Activated T-helper 1 cell treated with anti-CD3 and anti-CD28 coated beads, Interleukin-12 subunit alpha, Interleukin-12 subunit beta, Interleukin-2, Interleukin-4 antibody, amounts not matched to agents 30 ng/mL and 10 ng/mL and 1 ng/mL, durations not matched to agents 14 hours and 24 hours and 36 hours (primary cell): ENCODE results near the gene JAZF1. TPM values are rescaled to one million over a fixed set of nuclear protein-coding genes. Genes with fewer than 3 reads are reported as not detected.

Experiments used
- DNase-seq: peaks from one replicate; pipeline ENCODE4 v3.0.0; 2021; ENCODE audit warnings: low spot score
- H3K27ac Mint-ChIP-seq: one replicate; pipeline ENCODE4 v1.8.0; 2021; ENCODE audit warnings: mild to moderate bottlenecking, mixed read lengths
- H3K27me3 Mint-ChIP-seq: one replicate; pipeline ENCODE4 v1.8.0; 2022; ENCODE audit warnings: mild to moderate bottlenecking, moderate library complexity, mixed read lengths; ENCODE audit not compliant: insufficient read depth
- H3K36me3 Mint-ChIP-seq: one replicate; pipeline ENCODE4 v1.8.0; 2021; ENCODE audit warnings: low read depth, mixed read lengths
- H3K4me1 Mint-ChIP-seq: one replicate; pipeline ENCODE4 v1.8.0; 2021; ENCODE audit warnings: low read depth, mixed read lengths
- H3K4me3 Mint-ChIP-seq: one replicate; pipeline ENCODE4 v1.8.0; 2021; ENCODE audit warnings: mild to moderate bottlenecking, moderate library complexity, mixed read lengths
- H3K9me3 Mint-ChIP-seq: one replicate; pipeline ENCODE4 v1.8.0; 2021; ENCODE audit warnings: mixed read lengths
- intact Hi-C: fragments of 100-400 bp; cut with micrococcal nuclease; formaldehyde crosslinking; loops from one replicate; pipeline ENCODE4 v1.15.1; 2024
- total RNA-seq: library from RNA; stranded (reverse); gene quantifications from 2 replicates; pipeline ENCODE4 v1.2.3, GENCODE V29; 2022

Gene JAZF1
- total RNA-seq, 1 donor from 2014 or later: 9.8 TPM

DNA sequence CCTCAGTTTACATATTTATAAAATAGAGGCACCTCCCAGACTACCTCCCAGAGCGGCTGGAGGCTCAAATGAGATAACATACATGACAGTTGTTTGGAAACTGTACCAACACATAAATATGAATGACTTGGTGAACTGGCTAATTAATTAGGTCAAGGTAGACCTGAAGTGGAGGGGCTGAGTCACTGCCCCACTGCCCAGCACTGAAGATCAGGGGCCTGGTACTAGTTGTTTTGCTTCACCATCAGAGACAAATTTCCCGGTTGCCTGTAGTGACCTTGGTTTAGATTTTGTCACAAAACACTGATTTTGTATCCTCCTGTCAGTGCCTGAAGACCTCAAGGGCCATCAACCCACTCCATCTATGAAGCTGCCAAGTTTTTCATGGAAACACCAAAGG lies 41.8 kb downstream of the JAZF1 start:
- H3K4me3 Mint-ChIP-seq: no peak overlapping the region
- peaks cover 1% of the 10 kb centered on the region for H3K36me3 Mint-ChIP-seq
- no peak for DNase-seq
- H3K27me3 Mint-ChIP-seq: peaks cover 2% of the 10 kb centered on the region
- no peaks in the 10 kb centered on the region for H3K9me3 Mint-ChIP-seq
- no peak overlapping the region for H3K27ac Mint-ChIP-seq
- no peaks in the 10 kb centered on the region for H3K4me1 Mint-ChIP-seq
- intact Hi-C loops: no loop called here

DNA sequence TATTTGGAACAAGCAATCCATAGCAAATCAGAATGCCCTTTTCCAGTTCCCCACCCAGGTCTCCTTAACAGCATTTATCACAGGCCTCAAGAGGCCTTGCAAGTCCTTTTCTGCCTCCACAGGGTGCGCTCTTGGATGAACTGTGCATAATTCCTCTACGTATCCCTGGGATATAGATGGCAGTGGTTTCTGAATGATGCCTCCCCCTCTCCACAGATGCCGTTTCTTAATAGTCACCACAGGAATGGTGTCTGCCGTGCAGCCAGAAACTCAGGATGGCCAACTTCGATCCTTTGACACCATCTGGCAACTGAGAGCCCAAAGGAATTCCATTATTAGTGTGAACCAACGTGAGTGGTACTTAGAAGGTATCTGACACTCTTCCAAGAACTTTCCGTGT lies 43.1 kb downstream of the JAZF1 start:
- Mint-ChIP-seq H3K4me1 (no peaks in the 10 kb centered on the region), H3K4me3 (no peak overlapping the region), H3K27me3 (peaks cover 2% of the 10 kb centered on the region), H3K9me3 (no peaks in the 10 kb centered on the region), H3K27ac (no peak overlapping the region), H3K36me3 (peaks cover 1% of the 10 kb centered on the region)
- intact Hi-C loops: no loop called here
- DNase-seq: no peak

DNA sequence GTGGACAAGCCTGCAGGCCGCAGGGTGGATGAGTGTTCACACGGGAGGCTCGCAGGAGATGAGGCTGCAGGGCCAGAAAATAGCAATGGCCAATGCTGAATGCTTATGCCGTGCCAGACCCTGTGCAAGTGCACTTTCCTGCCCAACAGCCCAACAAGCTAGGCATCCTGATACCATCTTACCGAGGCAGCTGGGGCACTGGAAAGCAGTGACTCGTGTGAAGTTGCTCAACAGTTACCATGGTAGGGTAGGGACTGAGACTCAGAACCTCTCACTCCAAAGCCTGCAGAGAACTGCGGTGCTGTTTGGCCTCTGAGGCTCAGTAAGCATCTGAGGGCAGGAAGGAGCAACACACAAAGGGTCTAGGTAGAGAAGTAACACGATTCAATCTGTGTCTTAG lies 43.7 kb downstream of the JAZF1 start:
- Mint-ChIP-seq H3K27me3 (peaks cover 2% of the 10 kb centered on the region), H3K27ac (no peak overlapping the region), H3K36me3 (peaks cover 1% of the 10 kb centered on the region), H3K9me3 (no peaks in the 10 kb centered on the region), H3K4me3 (no peak overlapping the region), H3K4me1 (no peaks in the 10 kb centered on the region)
- intact Hi-C loops: no loop called here
- DNase-seq: no peak

DNA sequence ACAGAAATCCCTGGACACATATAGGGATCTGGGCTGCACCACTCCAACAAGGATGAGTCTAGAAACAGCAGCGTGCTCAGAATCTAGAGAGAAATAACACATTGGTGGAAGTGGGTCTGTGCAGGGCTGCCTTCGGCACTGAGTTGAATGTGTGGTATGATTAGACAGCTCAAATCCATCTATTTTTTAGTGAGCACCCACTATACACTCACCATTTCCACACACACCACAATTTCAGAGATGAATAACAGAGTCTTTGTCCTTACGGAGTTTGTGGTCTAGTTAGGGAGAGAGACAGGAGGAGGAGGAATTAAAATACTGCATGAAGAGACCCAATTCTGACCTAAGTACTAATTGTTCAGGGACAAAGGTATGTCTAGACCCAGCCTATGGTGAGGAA lies 44.2 kb downstream of the JAZF1 start:
- DNase-seq: no peak
- intact Hi-C loops: no loop called here
- H3K27me3 Mint-ChIP-seq: peaks cover 2% of the 10 kb centered on the region
- H3K4me3 Mint-ChIP-seq: no peak overlapping the region
- no peaks in the 10 kb centered on the region for H3K4me1 Mint-ChIP-seq
- no peaks in the 10 kb centered on the region for H3K9me3 Mint-ChIP-seq
- no peak overlapping the region for H3K27ac Mint-ChIP-seq
- peaks cover 1% of the 10 kb centered on the region for H3K36me3 Mint-ChIP-seq

DNA sequence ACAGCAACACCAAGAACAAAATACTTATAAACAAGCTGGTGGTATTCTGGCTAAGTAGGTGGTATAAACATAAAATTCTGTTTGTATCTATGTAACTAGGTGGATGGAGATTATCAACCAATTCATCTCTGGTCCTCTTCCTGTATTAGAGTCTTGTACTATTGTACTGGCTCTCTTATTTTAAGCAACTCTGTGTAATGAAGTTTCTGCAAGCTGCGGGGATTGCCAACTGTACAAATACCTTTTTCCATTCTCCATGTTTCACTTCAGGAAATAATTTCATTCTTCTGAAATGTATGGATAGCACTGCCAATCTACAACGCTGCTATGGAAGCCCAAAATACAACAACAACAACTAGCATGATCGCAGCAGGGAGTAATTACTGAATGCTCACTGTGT lies 44.8 kb downstream of the JAZF1 start:
- Mint-ChIP-seq H3K9me3 (no peaks in the 10 kb centered on the region), H3K27me3 (peaks cover 2% of the 10 kb centered on the region), H3K4me1 (no peaks in the 10 kb centered on the region), H3K27ac (no peak overlapping the region), H3K36me3 (peaks cover 1% of the 10 kb centered on the region), H3K4me3 (no peak overlapping the region)
- intact Hi-C loops: no loop called here
- no peak for DNase-seq

DNA sequence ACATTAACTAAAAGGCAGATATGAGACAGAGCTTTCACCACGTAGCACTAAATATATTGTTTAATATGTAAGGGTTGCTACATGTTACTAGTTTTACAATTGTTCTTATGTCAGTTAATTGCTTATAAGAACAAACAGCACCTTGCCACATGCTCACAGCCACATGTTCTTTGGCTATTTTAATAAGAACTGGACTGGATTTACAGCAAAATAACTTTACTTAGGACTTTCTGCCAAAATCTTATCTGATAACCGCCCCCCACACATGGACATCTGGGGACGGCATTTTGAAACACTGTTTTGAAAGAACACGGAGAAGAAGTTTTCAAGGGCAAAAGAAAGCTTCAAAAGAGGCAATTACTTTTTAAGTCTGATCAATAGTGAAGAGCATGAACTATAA lies 45.3 kb downstream of the JAZF1 start:
- H3K9me3 Mint-ChIP-seq: no peaks in the 10 kb centered on the region
- intact Hi-C loops: no loop called here
- peaks cover 2% of the 10 kb centered on the region for H3K27me3 Mint-ChIP-seq
- no peak overlapping the region for H3K4me3 Mint-ChIP-seq
- H3K4me1 Mint-ChIP-seq: no peaks in the 10 kb centered on the region
- peaks cover 1% of the 10 kb centered on the region for H3K36me3 Mint-ChIP-seq
- DNase-seq: no peak
- no peak overlapping the region for H3K27ac Mint-ChIP-seq

DNA sequence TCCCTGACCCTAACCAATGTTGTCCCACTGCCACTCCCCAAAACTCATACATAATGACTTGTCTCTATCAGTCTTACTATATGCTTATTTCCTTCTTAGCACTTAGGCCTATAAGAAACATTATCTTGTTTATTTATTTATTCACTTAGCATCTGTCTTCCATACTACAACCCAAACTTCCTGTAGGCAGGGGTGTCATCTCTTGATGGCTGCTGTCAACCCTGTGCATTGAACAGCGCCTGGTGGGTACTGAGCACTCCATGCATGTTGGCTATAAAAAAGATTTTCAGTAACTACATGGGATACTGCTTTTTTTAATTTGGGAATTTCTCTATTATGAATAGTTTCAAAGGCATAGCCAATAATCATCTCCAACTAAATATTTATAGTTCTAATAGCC lies 46.7 kb downstream of the JAZF1 start:
- intact Hi-C loops: no loop called here
- H3K27ac Mint-ChIP-seq: no peak overlapping the region
- no peak overlapping the region for H3K4me3 Mint-ChIP-seq
- H3K9me3 Mint-ChIP-seq: no peaks in the 10 kb centered on the region
- no peak for DNase-seq
- no peaks in the 10 kb centered on the region for H3K4me1 Mint-ChIP-seq
- peaks cover 1% of the 10 kb centered on the region for H3K36me3 Mint-ChIP-seq
- no peaks in the 10 kb centered on the region for H3K27me3 Mint-ChIP-seq

DNA sequence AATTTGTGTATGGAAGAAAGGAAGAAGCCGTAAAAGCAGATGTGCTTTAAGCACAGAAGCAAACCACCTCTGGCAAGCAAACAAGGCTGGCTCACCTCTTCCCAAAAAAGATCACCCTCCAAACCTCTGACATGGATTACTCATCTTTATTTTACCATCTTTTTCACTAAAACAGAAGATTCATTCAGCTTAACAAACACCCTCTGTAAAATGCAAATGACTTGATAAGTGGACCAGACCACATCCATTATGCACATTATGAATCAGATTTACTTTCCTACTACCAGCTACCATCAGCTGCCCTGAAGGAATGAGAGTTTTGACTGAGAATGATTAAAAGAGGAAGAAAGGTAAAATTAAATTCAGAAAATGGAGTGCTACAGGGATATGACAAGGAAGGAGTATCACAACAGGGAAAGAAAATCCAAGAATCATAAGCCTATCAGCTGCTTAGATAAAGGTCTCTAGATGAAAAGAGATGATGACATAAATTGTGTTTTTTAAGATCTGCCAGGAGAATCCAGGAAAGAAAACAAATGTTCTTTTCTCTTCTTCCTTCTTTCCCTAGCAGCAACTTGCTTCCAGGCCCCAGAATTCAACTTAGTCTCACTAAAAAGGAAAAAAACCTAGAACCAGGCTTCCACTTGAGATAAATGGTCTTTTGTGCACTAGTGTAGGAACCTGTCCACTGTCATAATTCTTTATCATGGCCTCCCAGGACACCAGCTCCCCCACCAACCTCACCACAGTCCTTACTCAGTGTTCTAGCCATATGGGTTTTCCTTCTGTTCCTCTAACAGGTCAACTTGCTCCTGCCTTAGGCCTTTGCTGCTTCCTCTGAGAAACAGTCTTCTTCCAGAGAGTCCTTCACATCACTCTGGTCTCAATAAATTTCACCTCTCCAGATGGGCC lies 47.4 kb downstream of the JAZF1 start:
- no peak for DNase-seq
- H3K27me3 Mint-ChIP-seq: no peaks in the 10 kb centered on the region
- H3K4me3 Mint-ChIP-seq: no peak overlapping the region
- intact Hi-C loops: no loop called here
- H3K9me3 Mint-ChIP-seq: no peaks in the 10 kb centered on the region
- no peaks in the 10 kb centered on the region for H3K4me1 Mint-ChIP-seq
- H3K36me3 Mint-ChIP-seq: peaks cover 1% of the 10 kb centered on the region
- no peak overlapping the region for H3K27ac Mint-ChIP-seq

DNA sequence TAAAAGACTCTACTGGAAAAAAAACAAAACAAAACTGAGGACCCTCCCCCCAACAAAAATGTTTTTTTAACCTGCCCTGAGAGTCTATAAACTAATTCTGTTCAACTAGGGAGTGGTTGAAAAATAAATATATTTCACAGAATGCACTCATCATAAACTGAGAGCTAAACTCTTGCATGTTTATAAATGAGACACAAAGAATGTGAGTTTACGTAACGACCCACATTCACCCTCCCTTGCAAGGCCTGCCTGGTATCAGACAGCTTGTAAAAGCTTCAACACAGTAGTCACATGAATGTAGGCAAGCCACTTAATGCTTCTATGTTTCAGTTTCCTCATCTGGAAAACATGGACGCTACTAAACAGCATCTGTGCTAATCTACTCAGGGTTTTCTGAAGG lies 50.3 kb downstream of the JAZF1 start:
- intact Hi-C loops: no loop called here
- H3K9me3 Mint-ChIP-seq: no peaks in the 10 kb centered on the region
- no peak for DNase-seq
- no peaks in the 10 kb centered on the region for H3K4me1 Mint-ChIP-seq
- H3K27ac Mint-ChIP-seq: no peak overlapping the region
- H3K36me3 Mint-ChIP-seq: peaks cover 2% of the 10 kb centered on the region
- no peaks in the 10 kb centered on the region for H3K27me3 Mint-ChIP-seq
- no peak overlapping the region for H3K4me3 Mint-ChIP-seq

DNA sequence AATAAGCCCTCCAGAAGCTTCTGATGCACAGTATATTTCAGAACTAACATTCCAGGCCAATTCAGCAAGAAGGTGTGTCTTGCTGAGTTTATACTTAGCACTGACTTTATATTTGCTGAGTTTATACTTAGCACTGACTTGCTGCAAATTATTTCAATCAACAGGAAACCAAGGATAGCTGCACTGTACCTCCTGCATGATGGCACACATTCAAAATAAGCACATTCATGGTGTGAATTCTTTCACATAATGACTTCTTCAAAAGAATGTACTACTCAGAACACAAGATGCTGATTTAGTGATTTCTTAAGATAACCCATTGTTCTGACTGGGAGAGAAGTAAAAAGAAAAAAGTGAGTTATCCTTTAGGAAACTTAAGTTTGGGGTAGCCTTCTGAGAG lies 52.0 kb downstream of the JAZF1 start:
- no peak overlapping the region for H3K27ac Mint-ChIP-seq
- intact Hi-C loops: no loop called here
- peaks cover 8% of the 10 kb centered on the region for H3K4me1 Mint-ChIP-seq
- no peak for DNase-seq
- no peaks in the 10 kb centered on the region for H3K9me3 Mint-ChIP-seq
- peaks cover 2% of the 10 kb centered on the region for H3K36me3 Mint-ChIP-seq
- no peaks in the 10 kb centered on the region for H3K27me3 Mint-ChIP-seq
- H3K4me3 Mint-ChIP-seq: no peak overlapping the region

DNA sequence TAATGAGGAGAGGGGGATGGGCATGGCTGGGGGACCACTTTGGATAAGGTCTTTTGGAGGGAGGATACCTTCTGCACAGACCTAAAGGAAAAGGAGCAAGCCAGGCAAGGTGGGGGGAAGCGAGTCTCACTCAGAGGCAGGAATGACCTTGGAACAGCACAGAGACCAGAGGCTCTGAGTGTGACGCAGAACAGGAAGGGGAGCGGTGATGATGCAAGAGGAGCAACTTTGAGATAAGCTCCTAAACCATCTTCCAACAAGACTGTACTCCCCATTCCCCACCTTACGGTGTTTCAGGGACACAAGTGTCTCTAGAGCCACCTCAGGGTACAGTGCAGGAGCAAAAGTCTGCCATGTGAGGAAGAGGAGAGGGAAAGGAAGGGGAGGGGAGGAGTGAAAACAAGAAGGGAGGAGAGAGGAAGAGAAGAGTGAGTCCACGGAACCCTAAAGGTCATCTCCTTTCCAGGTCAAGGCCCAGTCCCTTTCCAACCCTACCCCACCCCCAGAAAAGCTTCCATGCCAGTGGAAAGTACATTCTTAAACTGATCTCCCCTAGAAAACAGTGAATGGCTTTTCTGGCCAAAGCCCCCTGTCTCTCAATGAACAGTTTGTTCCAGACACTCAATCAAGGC lies 54.1 kb downstream of the JAZF1 start:
- intact Hi-C loops: no loop called here
- no peak overlapping the region for H3K4me3 Mint-ChIP-seq
- no peak overlapping the region for H3K27ac Mint-ChIP-seq
- H3K36me3 Mint-ChIP-seq: peaks cover 2% of the 10 kb centered on the region
- H3K9me3 Mint-ChIP-seq: no peaks in the 10 kb centered on the region
- DNase-seq: no peak
- H3K4me1 Mint-ChIP-seq: peaks cover 17% of the 10 kb centered on the region
- no peaks in the 10 kb centered on the region for H3K27me3 Mint-ChIP-seq

DNA sequence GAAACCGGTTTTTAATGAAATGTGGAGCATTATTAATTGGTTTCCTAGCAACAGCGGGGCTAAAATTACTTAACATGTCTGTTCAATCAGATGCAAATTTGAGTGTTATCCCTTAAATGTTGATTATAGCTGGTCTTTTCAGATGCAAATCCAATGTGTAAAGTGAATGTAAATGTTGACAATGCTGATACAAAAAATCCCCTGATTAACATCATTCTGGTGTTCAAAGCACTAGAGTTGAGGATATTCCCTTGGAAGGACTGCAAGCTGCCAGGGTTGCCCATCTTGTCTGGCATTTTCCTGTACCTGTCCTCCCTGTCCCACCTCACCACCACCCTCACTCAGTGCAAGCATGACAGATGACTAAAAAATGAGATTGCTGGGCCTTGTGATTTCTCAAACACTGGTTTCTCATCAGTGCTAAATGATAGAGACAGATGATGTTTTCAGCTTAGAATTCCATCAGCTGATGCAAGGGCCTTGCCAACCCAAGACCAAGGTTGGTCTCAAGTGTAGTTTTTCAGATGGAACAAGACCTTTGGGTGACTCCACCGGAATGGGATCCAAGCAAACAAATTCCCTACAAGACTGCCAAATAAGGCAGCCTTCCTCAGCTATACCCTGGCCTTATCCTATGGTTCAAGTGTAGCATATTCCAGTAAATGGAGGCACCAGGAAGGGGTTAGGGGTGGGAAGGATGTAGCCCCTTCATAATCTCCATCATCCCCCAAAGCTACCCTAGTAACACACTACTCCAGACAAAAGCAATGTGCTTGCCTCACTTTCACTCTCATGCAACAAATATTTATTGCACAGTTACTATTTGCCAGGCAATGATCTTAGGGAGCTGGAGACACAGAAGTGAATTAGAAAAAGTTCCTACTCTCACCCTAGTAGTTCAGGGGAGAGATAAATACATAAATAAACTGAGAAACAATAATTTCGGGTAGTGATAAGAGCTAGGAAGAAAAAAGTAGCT lies 54.9 kb downstream of the JAZF1 start:
- no peaks in the 10 kb centered on the region for H3K9me3 Mint-ChIP-seq
- H3K27me3 Mint-ChIP-seq: no peaks in the 10 kb centered on the region
- DNase-seq: no peak
- H3K36me3 Mint-ChIP-seq: peaks cover 2% of the 10 kb centered on the region
- no peak overlapping the region for H3K27ac Mint-ChIP-seq
- H3K4me3 Mint-ChIP-seq: no peak overlapping the region
- intact Hi-C loops: no loop called here
- H3K4me1 Mint-ChIP-seq: peaks cover 17% of the 10 kb centered on the region

DNA sequence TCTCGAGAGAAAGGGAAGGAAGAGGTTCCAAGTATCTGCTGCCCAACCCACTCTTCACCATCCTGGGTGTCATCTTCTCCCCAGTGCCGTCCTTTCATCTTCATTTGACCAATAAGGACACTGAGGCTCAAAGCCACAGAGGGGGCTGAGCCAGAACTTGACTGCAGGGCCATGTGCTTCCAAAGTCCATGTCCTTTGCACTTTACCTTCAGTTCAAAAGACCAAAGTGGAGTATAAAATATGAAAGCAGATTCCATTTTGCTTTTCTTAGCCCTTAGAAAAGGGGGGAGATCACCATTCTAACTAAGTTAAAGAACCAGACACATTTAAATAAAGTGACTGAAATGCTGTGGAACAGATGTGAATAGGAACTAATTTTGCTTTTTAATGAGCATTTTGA lies 56.2 kb downstream of the JAZF1 start:
- H3K27me3 Mint-ChIP-seq: no peaks in the 10 kb centered on the region
- no peak for DNase-seq

More for the DNA sequence above, 56.2 kb downstream of the JAZF1 start:
- peaks cover 2% of the 10 kb centered on the region for H3K36me3 Mint-ChIP-seq
- H3K27ac Mint-ChIP-seq: no peak overlapping the region
- H3K4me1 Mint-ChIP-seq: peaks cover 25% of the 10 kb centered on the region
- H3K9me3 Mint-ChIP-seq: no peaks in the 10 kb centered on the region
- intact Hi-C loops: no loop called here
- no peak overlapping the region for H3K4me3 Mint-ChIP-seq
